Measurements from ENCODE around the gene TRIO.

GRCh38 chr5:14217587-14217986 is 74.4 kb downstream of the TRIO start:
- TF ChIP-seq SP1 (IDR thresholded peaks at IDR 0.05; ENCODE audit: low read depth, low read length) (no peak), CBX5 (IDR thresholded peaks at IDR 0.05; ENCODE audit: low read depth) (no peak)
